Stomach smooth muscle (tissue), 2 donors: Measurements from ENCODE around the gene KCTD21.
"Not testable (repeated sequence)": the region's sequence is repeated elsewhere in the genome, so short reads cannot be mapped to it uniquely, and the experiment has no call there.

Experiments used
- H3K27ac ChIP-seq: one replicate; pipeline ENCODE4 v1.7.0; 2013; ENCODE audit warnings: mild to moderate bottlenecking, low read length, inconsistent platforms
- H3K27me3 ChIP-seq, 2 donors: one replicate each; pipeline ENCODE4 v1.7.0; 2013; ENCODE audit warnings: low read length in 2 of 2; ENCODE audit not compliant: insufficient read depth in 2 of 2, control insufficient read depth in 1 of 2
- H3K36me3 ChIP-seq, 2 donors: one replicate each; pipeline ENCODE4 v1.7.0; 2013; ENCODE audit warnings: low read length in 2 of 2; ENCODE audit not compliant: control insufficient read depth in 2 of 2, insufficient read depth in 2 of 2
- H3K4me1 ChIP-seq: one replicate; pipeline ENCODE4 v1.7.0; 2013; ENCODE audit warnings: low read length; ENCODE audit not compliant: control insufficient read depth, insufficient read depth
- H3K4me3 ChIP-seq, 2 donors: one replicate each; pipeline ENCODE4 v1.7.0; 2013; ENCODE audit warnings: low read length in 2 of 2
- H3K9ac ChIP-seq, 2 donors: one replicate each; pipeline ENCODE4 v1.7.0; 2013; ENCODE audit warnings: low read length in 2 of 2, mild to moderate bottlenecking in 1 of 2
- H3K9me3 ChIP-seq, 2 donors: one replicate each; pipeline ENCODE4 v1.7.0; 2013; ENCODE audit warnings: low read length in 2 of 2; ENCODE audit not compliant: control insufficient read depth in 2 of 2
- donor health status: healthy.
- donor health status: Pancreatic carcinoma.

Gene KCTD21

DNA sequence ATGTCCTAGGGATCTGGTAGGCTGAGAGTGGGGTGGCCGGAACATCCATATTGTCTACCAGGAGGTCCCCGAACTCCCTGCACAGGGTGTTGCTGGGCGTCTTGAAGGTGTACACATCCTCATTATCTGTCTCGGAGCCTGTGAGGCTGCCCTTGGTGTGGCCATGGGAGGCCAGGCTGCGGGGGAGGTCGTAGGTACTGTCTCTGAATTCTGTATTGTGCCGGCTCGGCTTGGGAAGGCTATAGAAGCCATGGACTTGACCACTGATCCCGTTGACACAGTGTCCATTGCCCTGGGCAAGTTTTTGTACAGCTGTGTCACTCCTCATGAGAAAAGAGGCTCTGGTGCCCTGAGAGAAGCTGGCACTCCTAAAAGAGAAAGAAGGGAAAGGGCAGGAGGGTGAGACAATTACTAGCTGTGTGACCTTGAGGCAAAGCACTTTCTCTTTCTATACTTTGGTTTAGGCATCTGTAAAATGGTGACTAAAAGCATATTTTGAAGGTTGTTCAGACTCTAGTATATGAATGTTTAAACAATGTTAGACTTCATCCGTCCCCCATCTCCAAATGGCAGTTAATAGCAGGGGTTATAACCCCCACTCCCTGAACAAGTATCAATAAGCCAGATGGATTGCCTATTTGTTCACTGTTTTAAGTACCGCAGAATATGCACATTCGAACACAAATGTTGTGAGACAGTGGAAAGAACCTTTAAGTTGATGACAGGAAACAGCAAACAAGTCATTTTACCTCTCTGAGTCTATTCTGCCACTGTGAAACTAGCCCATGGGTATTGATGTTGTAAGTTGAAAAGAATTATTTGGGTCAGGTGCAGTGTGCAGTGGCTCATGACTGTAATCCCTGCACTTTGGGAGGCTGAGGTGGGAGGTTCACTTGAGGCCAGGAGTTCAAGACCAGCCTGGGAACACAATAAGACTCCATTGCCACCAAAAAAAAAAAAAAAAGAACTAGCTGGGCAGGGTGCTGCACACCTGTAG is 38.6 kb upstream of the KCTD21 start:
- no peaks in the 10 kb centered on the region for H3K27me3 ChIP-seq
- H3K27ac ChIP-seq: no peak overlapping the region
- peaks cover 17 to 27% of the 10 kb centered on the region in 2 donors for H3K36me3 ChIP-seq
- no peak overlapping the region for H3K4me3 ChIP-seq
- H3K9ac ChIP-seq: no peak overlapping the region
- no peaks in the 10 kb centered on the region for H3K9me3 ChIP-seq
- peaks cover 6% of the 10 kb centered on the region for H3K4me1 ChIP-seq

DNA sequence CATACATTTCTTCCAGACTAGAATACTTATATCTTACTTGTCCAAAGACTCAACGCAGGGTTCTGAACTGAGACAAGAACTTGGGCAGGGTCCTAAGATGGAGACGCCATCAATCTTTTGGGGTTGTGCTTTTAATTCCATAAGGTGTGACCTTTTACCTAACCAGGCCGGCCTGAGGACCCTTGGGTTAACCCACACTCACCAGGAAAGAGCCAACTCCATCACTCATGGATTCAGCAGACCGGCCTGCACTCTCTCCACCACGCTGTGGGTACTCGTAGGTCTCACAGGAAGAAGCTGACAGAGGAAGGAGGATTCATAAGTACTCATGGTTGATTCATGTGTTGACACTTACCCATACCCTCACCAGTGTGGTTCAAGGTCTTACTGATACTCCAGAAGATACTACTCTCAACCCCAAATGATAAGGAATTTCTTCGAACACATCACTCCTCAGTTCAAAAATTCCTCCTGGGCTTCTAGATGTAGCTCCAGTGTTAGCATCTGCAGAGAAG is 36.5 kb upstream of the KCTD21 start:
- Histone ChIP-seq H3K9ac (no peak overlapping the region), H3K36me3 (peaks cover 26 to 47% of the 10 kb centered on the region in 2 donors), H3K4me1 (peaks cover 3% of the 10 kb centered on the region), H3K4me3 (no peak overlapping the region), H3K9me3 (no peaks in the 10 kb centered on the region), H3K27ac (no peak overlapping the region), H3K27me3 (no peaks in the 10 kb centered on the region)

DNA sequence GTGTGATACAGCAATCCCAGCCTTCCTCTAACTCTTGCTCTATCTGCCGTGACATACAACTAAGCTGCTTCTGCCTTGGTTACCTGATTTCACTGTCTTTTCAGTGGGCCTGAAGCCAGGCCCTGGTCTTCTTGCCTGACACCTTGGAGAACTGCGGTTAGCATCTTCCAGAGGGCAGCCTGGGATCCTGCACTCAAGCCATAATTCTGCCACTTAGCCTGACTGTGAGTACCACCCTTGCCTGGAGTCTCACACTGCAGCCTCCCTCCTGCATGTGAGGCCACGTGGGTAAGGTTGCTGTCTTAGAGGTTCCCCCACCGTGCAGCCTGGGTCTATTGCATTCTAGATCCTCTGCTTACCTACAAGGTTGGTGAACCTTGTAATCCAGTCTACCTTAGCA is 36.1 kb upstream of the KCTD21 start:
- Histone ChIP-seq H3K4me3 (no peak overlapping the region), H3K4me1 (peaks cover 3% of the 10 kb centered on the region), H3K9me3 (no peaks in the 10 kb centered on the region), H3K36me3 (peaks cover 26 to 52% of the 10 kb centered on the region in 2 donors), H3K27me3 (no peaks in the 10 kb centered on the region), H3K9ac (no peak overlapping the region), H3K27ac (no peak overlapping the region)

DNA sequence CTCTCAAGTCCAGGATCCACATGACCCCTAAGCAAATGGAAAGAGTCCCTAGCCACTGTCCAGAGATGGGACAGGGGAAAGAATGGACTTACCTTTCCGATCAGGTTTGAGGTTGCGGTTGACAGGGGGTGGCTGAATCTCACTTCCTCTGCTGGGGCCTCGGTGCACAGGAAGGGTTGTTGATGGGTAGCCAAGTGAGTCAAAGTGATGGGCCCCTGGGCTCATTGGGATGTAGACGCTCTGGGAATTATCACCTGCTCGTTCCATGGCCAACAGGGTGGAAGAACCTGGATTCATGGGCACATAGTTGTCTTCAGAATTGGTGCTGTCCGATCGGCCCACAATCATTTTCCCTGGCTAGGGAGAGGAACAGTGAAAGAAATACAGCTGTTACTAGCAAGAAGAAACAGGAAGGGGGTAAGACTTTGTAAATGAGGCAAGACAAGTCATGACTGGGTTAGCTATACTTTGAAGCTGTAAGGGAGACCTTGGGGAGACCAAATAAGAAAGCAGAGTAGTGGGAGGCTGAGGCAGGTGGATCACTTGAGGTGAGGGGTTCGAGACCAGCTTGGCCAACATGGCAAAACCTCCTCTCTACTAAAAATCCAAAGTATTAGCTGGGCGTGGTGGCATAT is 35.0 kb upstream of the KCTD21 start:
- no peak overlapping the region for H3K9ac ChIP-seq
- no peak overlapping the region for H3K4me3 ChIP-seq
- H3K9me3 ChIP-seq: no peaks in the 10 kb centered on the region

DNA sequence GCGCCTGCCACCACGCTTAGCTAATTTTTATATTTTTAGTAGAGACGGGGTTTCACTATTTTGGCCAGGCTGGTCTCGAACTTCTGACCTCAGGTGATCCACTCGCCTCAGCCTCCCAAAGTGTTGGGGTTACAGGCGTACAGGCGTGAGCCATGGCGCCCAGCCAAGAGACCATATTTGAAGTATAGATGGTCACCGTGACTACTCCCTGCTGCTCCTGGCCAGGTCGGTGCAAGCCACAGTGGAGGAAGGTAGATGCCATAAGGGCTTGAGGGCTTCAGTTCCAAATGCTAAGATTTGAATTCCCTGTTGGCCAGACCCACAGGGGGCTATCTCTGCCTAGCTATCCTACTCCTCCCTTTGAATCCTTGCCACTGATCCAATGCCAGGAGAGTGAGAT is 34.3 kb upstream of the KCTD21 start:
- not testable (repeated sequence) for H3K27ac ChIP-seq, H3K27me3 ChIP-seq, H3K9me3 ChIP-seq, H3K4me1 ChIP-seq, H3K9ac ChIP-seq, H3K4me3 ChIP-seq
- H3K36me3 ChIP-seq: peaks cover 26 to 66% of the 10 kb centered on the region in 2 donors

More for the DNA sequence above, 35.0 kb upstream of the KCTD21 start:
- no peaks in the 10 kb centered on the region for H3K4me1 ChIP-seq
- H3K36me3 ChIP-seq: peaks cover 26 to 61% of the 10 kb centered on the region in 2 donors
- H3K27ac ChIP-seq: no peak overlapping the region
- no peaks in the 10 kb centered on the region for H3K27me3 ChIP-seq

DNA sequence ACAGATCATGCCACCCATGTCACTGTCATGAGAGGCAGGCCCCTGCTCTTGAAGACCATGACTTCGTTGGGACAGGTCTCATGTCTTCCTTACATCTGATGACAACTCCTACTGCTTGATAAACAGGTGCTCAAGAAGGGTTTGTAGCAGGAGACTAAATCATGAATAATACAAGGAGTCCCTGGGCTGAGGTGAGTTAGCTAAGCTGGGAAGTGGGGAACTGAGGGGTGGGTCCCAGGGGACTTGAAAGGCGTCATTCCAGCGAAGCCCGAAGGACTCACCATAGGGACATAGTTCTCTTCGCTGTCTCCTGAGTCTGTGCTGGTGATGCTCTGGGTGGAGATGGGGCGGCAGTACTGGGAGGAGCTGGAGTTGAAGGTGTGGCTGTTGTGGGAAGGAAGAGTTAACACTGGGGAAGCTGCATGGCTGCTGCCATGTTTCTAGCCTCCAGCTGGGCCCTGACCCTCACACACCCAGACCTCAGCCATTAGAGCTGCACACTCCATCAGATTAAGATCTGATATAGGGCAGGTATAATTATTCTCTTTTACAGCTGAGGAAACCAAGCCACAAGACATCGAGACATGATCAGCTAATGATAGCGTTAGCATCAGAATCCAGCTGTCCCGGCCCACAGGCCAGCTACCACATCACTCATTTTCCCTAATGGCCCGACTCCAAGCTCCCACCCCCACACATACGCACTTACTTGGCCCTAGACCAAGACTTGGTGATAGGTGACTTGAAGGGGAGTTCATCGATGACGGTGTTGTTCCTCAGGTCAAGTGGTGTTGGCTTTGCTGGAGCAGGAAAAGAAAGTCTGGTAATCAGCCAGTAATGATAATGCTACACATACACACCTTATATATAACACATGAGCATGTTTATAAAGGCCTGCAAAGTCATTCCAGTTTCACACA is 33.2 kb upstream of the KCTD21 start:
- H3K9me3 ChIP-seq: no peaks in the 10 kb centered on the region
- H3K36me3 ChIP-seq: peaks cover 28 to 71% of the 10 kb centered on the region in 2 donors
- H3K27me3 ChIP-seq: no peaks in the 10 kb centered on the region
- H3K4me3 ChIP-seq: no peak overlapping the region
- no peaks in the 10 kb centered on the region for H3K4me1 ChIP-seq
- no peak overlapping the region for H3K27ac ChIP-seq
- H3K9ac ChIP-seq: no peak overlapping the region

DNA sequence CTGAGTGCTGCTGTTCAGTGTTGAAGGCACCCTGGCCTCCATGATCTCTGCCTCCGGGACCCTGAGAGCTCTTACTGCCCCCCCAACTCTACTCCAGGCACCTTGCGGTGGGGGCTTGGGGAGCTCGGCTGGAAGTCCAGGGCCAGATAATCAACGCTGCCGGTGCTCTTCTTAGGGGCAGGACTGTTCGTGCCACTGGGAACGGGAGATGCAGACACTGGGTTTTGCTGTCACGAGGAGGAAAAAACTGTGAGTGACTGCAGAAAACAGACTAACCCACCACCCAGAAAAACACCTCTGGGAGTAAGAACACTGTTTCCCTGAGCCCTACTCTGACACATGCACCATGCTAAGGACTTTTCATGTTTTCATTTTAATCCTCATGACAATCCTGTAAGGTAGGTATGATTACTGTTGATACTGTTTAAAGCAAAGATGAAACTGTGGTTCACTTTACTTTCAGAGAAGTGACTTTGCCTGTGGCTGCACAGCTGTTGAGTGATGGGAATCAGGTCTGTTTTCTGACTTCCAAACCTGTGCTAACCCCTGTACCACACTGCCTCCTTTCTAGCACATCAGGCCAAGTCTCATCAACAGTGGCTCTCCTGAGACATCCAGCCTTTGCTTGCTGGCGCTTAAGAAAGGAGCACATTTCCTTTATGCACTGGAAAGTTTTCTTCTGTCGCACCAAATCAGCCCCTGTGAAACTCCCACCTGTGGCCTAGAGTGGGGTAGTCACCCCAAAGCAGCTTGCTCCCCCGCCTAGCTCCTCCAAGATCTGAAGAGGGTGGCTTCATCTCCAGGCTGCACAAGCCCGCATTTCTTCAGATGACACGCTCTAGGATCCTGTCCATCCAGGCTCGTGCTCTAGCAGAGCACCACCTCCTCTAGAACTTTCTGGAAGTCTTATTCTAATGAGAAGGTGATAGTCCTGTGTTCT is 32.1 kb upstream of the KCTD21 start:
- H3K9ac ChIP-seq: no peak overlapping the region
- no peaks in the 10 kb centered on the region for H3K27me3 ChIP-seq
- H3K36me3 ChIP-seq: peaks cover 28 to 72% of the 10 kb centered on the region in 2 donors

DNA sequence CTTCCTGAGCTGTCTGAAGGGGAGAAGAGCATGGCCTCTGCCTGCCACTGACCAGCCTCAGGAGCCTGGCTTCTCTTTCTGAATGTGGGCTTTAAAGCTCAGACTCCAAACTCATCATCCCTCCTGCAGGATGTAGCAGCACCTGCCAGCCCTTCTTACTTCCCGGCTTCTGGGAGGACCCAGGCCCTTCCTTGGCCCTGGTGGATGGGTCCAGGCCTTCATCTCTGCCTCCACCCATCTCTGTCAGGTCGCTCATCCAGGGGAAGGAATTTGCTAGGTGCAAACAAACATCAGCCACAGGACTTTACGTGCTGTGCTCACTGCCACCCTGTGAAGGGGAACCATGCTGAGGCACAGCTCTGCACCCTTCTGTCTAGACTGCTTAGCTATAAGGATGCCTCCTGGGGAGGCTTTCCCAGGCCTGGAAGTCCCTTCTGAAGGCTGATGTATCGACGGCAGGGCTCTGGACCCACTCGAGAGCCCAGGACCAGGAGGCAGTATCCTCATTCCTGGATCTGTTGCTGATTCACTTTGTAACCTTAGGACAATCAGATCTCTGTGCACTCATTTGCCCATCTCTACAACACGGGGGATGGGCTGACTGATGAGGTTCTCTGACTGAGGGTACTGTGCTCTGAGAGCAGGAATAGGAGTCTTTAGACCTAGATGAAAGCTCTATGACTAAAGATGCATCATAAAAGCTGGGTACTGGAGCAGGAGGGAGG is 31.2 kb upstream of the KCTD21 start:
- Histone ChIP-seq H3K4me3 (no peak overlapping the region), H3K36me3 (peaks cover 23 to 67% of the 10 kb centered on the region in 2 donors), H3K9ac (no peak overlapping the region), H3K27me3 (no peaks in the 10 kb centered on the region), H3K27ac (no peak overlapping the region), H3K4me1 (no peaks in the 10 kb centered on the region), H3K9me3 (no peaks in the 10 kb centered on the region)

More for the DNA sequence above, 32.1 kb upstream of the KCTD21 start:
- no peak overlapping the region for H3K27ac ChIP-seq
- H3K4me3 ChIP-seq: no peak overlapping the region
- no peaks in the 10 kb centered on the region for H3K9me3 ChIP-seq
- H3K4me1 ChIP-seq: no peaks in the 10 kb centered on the region
